Measurements from ENCODE around the gene MGRN1.

MGRN1 gene

DNA sequence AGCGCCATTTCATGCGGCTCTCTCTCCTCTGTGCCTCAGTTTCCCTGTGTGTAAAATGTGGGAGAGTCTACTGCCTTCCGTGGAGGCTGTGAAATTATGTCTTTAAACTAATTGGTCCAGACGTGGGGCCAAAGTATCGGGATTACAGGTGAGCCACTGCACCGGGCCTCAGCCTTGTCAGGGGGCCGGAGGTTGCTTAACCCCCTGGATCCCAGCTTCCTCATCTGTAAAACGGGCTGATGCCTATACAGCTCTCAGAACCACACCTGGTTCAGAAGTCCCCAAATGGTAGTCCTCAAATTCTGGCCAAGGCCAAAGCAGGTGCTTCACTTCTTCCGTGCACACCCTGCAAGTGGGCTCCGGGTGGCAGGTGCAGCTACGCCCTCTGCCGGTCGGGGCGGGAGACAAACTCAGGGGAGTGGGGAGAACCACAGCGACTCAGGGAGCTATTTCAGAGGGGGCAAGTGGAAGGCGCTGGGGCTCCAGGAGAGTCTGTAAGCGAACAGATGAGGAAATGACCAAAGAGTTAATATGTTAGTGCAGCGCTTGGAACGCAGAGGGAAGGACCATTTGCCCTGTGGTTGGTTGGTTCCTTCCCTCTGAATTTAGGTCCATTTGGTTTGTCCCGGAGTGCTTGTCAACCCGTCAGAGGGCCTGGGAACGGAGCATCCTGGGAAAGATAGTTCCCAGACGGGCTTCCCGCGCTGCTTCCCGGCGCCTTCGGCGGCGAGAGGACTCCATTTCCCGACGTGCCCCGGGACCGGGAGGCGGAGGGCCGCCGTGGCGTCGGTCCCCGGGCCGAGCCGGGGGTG, at the start of gene MGRN1:
Gene MGRN1, plus strand, starts transcription at position 812 of the 812 bp plus-strand sequence. CDS start 135 bp downstream, outside the sequence.
- Histone ChIP-seq H4K20me1 (ENCODE audit: insufficient read depth, low read length) (peaks cover 9% of the 10 kb centered on the region; the same call in 1 of the 2 replicates), H3F3A (ENCODE audit: insufficient read depth, low read length) (no peaks in the 10 kb centered on the region; the same call in 1 of the 2 replicates), H3K27me3 (replicated peaks; ENCODE audit: insufficient read depth, low read length) (no peaks in the 10 kb centered on the region), H3K4me3 (ENCODE audit: low read length) (peak within 1 kb of the TSS; percentile 81), H3K4me1 (ENCODE audit: low read length) (peaks cover 14% of the 10 kb centered on the region; the same call in 1 of the 2 replicates), H3K27ac (ENCODE audit: low read length) (peak within 1 kb of the TSS; percentile 86), H3K9me2 (replicated peaks; ENCODE audit: insufficient read depth, low read length) (no peaks in the 10 kb centered on the region), H3K4me2 (ENCODE audit: low read depth, low read length) (peak within 1 kb of the TSS; percentile 83), H3K36me3 (replicated peaks; ENCODE audit: insufficient read depth, low read length) (no peaks in the 10 kb centered on the region), H3K79me2 (ENCODE audit: low read length) (peaks cover 41% of the 10 kb centered on the region), H2AFZ (ENCODE audit: low read length) (peak within 1 kb of the TSS; percentile 74), H3K9ac (ENCODE audit: low read length) (peak within 1 kb of the TSS; percentile 95), H3K9me3 (replicated peaks; ENCODE audit: insufficient read depth, low read length) (no peaks in the 10 kb centered on the region)
- TF ChIP-seq EZH2 (optimal IDR thresholded peaks at IDR 0.05; ENCODE audit: low read depth, low read length) (no peak), EZH2phosphoT487 (IDR thresholded peaks at IDR 0.05; ENCODE audit: low read length) (no peak)
- TF ChIP-seq, protein P1, sequence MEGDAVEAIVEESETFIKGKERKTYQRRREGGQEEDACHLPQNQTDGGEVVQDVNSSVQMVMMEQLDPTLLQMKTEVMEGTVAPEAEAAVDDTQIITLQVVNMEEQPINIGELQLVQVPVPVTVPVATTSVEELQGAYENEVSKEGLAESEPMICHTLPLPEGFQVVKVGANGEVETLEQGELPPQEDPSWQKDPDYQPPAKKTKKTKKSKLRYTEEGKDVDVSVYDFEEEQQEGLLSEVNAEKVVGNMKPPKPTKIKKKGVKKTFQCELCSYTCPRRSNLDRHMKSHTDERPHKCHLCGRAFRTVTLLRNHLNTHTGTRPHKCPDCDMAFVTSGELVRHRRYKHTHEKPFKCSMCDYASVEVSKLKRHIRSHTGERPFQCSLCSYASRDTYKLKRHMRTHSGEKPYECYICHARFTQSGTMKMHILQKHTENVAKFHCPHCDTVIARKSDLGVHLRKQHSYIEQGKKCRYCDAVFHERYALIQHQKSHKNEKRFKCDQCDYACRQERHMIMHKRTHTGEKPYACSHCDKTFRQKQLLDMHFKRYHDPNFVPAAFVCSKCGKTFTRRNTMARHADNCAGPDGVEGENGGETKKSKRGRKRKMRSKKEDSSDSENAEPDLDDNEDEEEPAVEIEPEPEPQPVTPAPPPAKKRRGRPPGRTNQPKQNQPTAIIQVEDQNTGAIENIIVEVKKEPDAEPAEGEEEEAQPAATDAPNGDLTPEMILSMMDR (IDR thresholded peaks at IDR 0.05; ENCODE audit: low read length): peak; percentile 99
- DNase-seq: peak; percentile 98

DNA sequence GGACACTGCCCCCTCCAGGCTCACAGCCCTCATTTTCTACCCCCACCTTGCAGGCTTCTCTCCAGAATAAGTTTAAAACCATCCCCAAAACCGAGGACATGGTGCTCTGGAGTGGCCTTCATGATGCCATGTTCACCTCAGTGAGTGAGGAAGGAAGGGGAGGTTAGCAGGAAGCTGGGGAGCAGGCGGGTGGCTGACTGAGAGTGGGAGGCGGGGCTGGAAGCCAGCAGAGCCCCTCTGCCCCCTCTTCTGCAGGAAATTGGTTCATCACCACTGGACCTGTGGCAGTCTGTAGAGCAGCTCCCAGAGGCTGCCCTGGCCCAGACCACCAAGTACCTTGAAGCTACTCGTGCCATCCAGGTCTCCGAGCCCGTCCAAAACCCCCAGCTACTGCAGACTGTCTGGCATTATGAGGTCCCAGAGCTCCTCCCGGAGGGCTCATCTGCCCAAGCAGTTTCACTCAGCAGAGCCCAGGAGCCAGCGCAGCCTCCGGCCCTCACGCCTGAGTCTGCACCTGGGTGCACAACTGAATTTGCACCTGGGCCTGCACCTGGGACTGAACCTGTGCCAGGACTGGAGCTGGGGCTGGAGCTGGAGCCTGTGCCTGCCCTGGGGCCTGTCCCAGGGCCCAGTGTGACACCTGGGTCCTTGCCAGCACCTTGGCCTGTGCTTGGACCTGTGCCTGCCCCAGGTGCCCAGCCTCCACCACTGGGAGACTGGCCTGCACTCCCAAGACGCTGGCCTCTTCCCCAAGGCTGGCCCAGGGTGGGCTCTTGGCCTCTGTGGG, 49.5 kb upstream of the MGRN1 start:
- Histone ChIP-seq H3K36me3 (replicated peaks; ENCODE audit: insufficient read depth, low read length) (no peaks in the 10 kb centered on the region), H4K20me1 (ENCODE audit: insufficient read depth, low read length) (no peaks in the 10 kb centered on the region), H3K27me3 (replicated peaks; ENCODE audit: insufficient read depth, low read length) (no peaks in the 10 kb centered on the region), H2AFZ (ENCODE audit: low read length) (no peak overlapping the region), H3K4me2 (ENCODE audit: low read depth, low read length) (no peak overlapping the region), H3F3A (ENCODE audit: insufficient read depth, low read length) (no peaks in the 10 kb centered on the region), H3K9me3 (replicated peaks; ENCODE audit: insufficient read depth, low read length) (no peaks in the 10 kb centered on the region), H3K79me2 (ENCODE audit: low read length) (no peaks in the 10 kb centered on the region), H3K4me1 (ENCODE audit: low read length) (no peaks in the 10 kb centered on the region), H3K4me3 (ENCODE audit: low read length) (no peak overlapping the region), H3K9me2 (replicated peaks; ENCODE audit: insufficient read depth, low read length) (no peaks in the 10 kb centered on the region), H3K27ac (ENCODE audit: low read length) (no peak overlapping the region), H3K9ac (ENCODE audit: low read length) (no peak overlapping the region)
- DNase-seq: no peak
- TF ChIP-seq EZH2 (optimal IDR thresholded peaks at IDR 0.05; ENCODE audit: low read depth, low read length): no peak
- TF ChIP-seq, protein P1 (IDR thresholded peaks at IDR 0.05; ENCODE audit: low read length): no peak
- no peak for TF ChIP-seq EZH2phosphoT487 (IDR thresholded peaks at IDR 0.05; ENCODE audit: low read length)

DNA sequence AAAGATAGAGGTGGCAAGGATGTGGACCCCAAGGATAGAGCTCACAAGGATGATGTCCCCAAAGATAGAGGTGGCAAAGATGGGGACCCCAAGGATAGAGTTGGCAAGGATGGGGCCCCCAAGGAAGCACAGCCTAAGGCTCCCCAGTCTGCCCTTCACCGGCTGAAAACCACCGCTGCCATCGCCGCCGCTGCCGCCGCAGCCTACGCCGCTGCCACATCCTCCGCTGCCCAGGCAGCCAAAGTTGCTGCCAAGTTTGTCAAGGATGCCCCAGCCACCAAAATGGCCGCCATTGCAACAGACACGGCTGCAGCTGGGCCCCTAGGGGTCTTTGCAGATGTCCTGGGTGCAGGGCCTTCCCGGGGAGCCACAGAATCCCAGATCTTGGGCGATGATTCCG, 48.6 kb upstream of the MGRN1 start:
- H3K27me3 ChIP-seq (replicated peaks; ENCODE audit: insufficient read depth, low read length): no peaks in the 10 kb centered on the region
- H3K4me1 ChIP-seq (ENCODE audit: low read length): no peaks in the 10 kb centered on the region
- no peak overlapping the region for H2AFZ ChIP-seq (ENCODE audit: low read length)
- no peaks in the 10 kb centered on the region for H3K36me3 ChIP-seq (replicated peaks; ENCODE audit: insufficient read depth, low read length)
- no peaks in the 10 kb centered on the region for H3F3A ChIP-seq (ENCODE audit: insufficient read depth, low read length)
- H3K9me2 ChIP-seq (replicated peaks; ENCODE audit: insufficient read depth, low read length): no peaks in the 10 kb centered on the region
- no peak for DNase-seq
- no peak overlapping the region for H3K9ac ChIP-seq (ENCODE audit: low read length)
- H3K4me3 ChIP-seq (ENCODE audit: low read length): no peak overlapping the region
- H3K27ac ChIP-seq (ENCODE audit: low read length): no peak overlapping the region
- H3K9me3 ChIP-seq (replicated peaks; ENCODE audit: insufficient read depth, low read length): no peaks in the 10 kb centered on the region
- TF ChIP-seq EZH2 (optimal IDR thresholded peaks at IDR 0.05; ENCODE audit: low read depth, low read length): no peak
- TF ChIP-seq EZH2phosphoT487 (IDR thresholded peaks at IDR 0.05; ENCODE audit: low read length): no peak
- TF ChIP-seq, protein P1 (IDR thresholded peaks at IDR 0.05; ENCODE audit: low read length): no peak
- no peaks in the 10 kb centered on the region for H4K20me1 ChIP-seq (ENCODE audit: insufficient read depth, low read length)
- H3K4me2 ChIP-seq (ENCODE audit: low read depth, low read length): no peak overlapping the region
- H3K79me2 ChIP-seq (ENCODE audit: low read length): no peaks in the 10 kb centered on the region

Data from MM.1S (cell line).